A673 (cell line): Measurements from ENCODE around the gene PKN2. TPM values are rescaled to one million over a fixed set of nuclear protein-coding genes. Genes with fewer than 3 reads are reported as not detected.

ENCODE experiments used
- BruUV-seq: library from RNA; stranded (reverse); fragments of 400-500 nt; replicated peaks from 2 replicates; lab custom pipeline; 2021; lab: Mats Ljungman, UMichigan
- CTCF ChIA-PET: fragments of 300-600 bp; sonication (Branson Sonifier 250); formaldehyde crosslinking; loops from one replicate; lab custom pipeline; 2022; ENCODE audit warnings: antibody characterized with exemption; lab: Charles Lee
- POLR2A ChIA-PET: fragments of 300-600 bp; sonication (Branson Sonifier 250); formaldehyde crosslinking; loops from one replicate; lab custom pipeline; 2022; ENCODE audit warnings: antibody characterized with exemption; ENCODE audit not compliant: low non-redundant PET; lab: Charles Lee
- DNase-seq: peaks from one replicate; pipeline ENCODE4 v3.0.0-alpha.2; 2015; ENCODE audit warnings: low spot score
- H3K27ac ChIP-seq: fragments of 200-600 bp; sonication (generic); 2 replicates; pipeline ENCODE4 v1.5.1; 2016; ENCODE audit warnings: mixed run types, low read depth, mild to moderate bottlenecking, mixed read lengths, antibody characterized with exemption, low read length; ENCODE audit not compliant: poor library complexity, severe bottlenecking
- H3K27me3 ChIP-seq: fragments of 200-600 bp; sonication (generic); replicated peaks from 2 replicates; pipeline ENCODE4 v1.6.1; 2017; ENCODE audit warnings: mixed run types, low read depth, mild to moderate bottlenecking, mixed read lengths, antibody characterized with exemption, low read length; ENCODE audit not compliant: insufficient read depth, poor library complexity
- H3K36me3 ChIP-seq: fragments of 200-600 bp; sonication (generic); 2 replicates; pipeline ENCODE4 v1.6.1; 2016; ENCODE audit warnings: mixed run types, mild to moderate bottlenecking, mixed read lengths, antibody characterized with exemption, low read length; ENCODE audit not compliant: insufficient read depth, poor library complexity, severe bottlenecking
- H3K4me1 ChIP-seq: fragments of 200-600 bp; sonication (generic); 2 replicates; pipeline ENCODE4 v1.6.1; 2017; ENCODE audit warnings: mixed run types, mild to moderate bottlenecking, mixed read lengths, antibody characterized with exemption, low read length; ENCODE audit not compliant: insufficient read depth, poor library complexity, severe bottlenecking
- H3K4me3 ChIP-seq: fragments of 200-600 bp; sonication (generic); 2 replicates; pipeline ENCODE4 v1.5.1; 2016; ENCODE audit warnings: low read depth, mixed run types, mild to moderate bottlenecking, mixed read lengths, low read length; ENCODE audit not compliant: poor library complexity, severe bottlenecking
- H3K9me3 ChIP-seq: fragments of 200-600 bp; sonication (generic); 2 replicates; pipeline ENCODE4 v1.6.1; 2016; ENCODE audit warnings: mixed run types, low read depth, mild to moderate bottlenecking, mixed read lengths, antibody characterized with exemption, low read length; ENCODE audit not compliant: poor library complexity, severe bottlenecking
- CTCF ChIP-seq: fragments of 300-800, 200-600 bp; sonication (generic); conservative IDR thresholded peaks from 2 replicates; pipeline ENCODE4 v1.5.1; 2017; ENCODE audit warnings: low read depth, mild to moderate bottlenecking, antibody characterized with exemption, low read length, moderate library complexity, mixed read lengths
- EZH2 ChIP-seq: fragments of 200-600 bp; sonication (generic); IDR thresholded peaks from 2 replicates; pipeline ENCODE4 v1.6.1; 2017; ENCODE audit warnings: borderline replicate concordance, low read depth, mild to moderate bottlenecking, mixed read lengths, antibody characterized with exemption, low read length; ENCODE audit not compliant: poor library complexity, severe bottlenecking
- intact Hi-C: fragments of 100-400 bp; cut with micrococcal nuclease; formaldehyde crosslinking; loops from one replicate; pipeline ENCODE4 v1.10.0; 2022; ENCODE audit not compliant: unreplicated experiment
- total RNA-seq: library from RNA; stranded (reverse); gene quantifications from 2 replicates; pipeline ENCODE4 v1.2.3, GENCODE V29; 2021

PKN2 gene
- total RNA-seq, 1 experiment from 2014 or later, result 55.6 TPM

DNA sequence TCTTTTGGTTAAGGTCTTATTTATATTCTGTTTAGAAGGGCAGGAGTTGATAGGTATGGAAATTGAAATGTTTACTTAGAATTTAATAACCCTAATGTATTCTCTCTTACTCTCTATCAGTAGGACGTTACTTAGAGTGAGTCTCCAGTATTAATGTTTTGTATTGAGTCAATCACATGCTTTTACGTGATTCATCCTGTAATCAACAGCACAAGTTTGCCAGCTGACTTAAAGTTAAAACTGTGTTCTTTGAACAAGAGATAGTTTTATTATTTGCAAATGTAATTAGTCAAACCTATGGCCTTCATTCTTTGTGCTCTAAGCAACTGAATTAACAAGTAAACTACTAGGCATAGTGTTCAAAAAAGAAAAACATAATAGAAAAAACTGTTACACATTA is 57.3 kb downstream of the PKN2 start:
- no TSS peak for BruUV-seq
- Histone ChIP-seq H3K27ac (no peak overlapping the region), H3K4me3 (no peak overlapping the region), H3K27me3 (no peaks in the 10 kb centered on the region), H3K4me1 (no peaks in the 10 kb centered on the region), H3K9me3 (no peaks in the 10 kb centered on the region), H3K36me3 (no peaks in the 10 kb centered on the region)
- TF ChIP-seq EZH2, result no peak
- no peak for TF ChIP-seq CTCF
- intact Hi-C loops, result no loop called here
- ChIA-PET POLR2A (no interaction called here), CTCF (no interaction called here)
- no peak for DNase-seq

DNA sequence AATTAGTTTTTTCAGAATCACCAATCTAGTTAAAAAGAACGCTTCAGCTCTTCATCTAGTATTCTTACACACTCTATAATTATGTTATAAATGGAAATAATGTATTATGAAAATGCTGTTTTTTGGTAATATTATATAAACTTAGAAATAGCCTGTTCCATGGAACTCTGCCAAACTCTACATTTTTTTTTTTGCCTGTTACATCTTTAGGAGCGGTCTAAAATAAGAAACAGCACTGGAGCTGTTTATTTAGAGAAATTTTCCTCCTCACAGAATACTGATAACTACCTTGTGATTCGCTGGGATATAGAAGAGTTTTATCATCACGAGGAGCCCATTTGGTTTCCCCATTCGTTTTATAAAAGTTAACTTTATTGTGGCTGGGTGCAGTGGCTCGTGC is 58.5 kb downstream of the PKN2 start:
- Histone ChIP-seq H3K4me1 (no peaks in the 10 kb centered on the region), H3K36me3 (no peaks in the 10 kb centered on the region), H3K27me3 (no peaks in the 10 kb centered on the region), H3K4me3 (no peak overlapping the region), H3K27ac (no peak overlapping the region), H3K9me3 (no peaks in the 10 kb centered on the region)
- no peak for DNase-seq
- intact Hi-C loops, result no loop called here
- BruUV-seq, result no TSS peak
- POLR2A ChIA-PET, result no interaction called here
- TF ChIP-seq CTCF (no peak), EZH2 (no peak)
- CTCF ChIA-PET, result no interaction called here

DNA sequence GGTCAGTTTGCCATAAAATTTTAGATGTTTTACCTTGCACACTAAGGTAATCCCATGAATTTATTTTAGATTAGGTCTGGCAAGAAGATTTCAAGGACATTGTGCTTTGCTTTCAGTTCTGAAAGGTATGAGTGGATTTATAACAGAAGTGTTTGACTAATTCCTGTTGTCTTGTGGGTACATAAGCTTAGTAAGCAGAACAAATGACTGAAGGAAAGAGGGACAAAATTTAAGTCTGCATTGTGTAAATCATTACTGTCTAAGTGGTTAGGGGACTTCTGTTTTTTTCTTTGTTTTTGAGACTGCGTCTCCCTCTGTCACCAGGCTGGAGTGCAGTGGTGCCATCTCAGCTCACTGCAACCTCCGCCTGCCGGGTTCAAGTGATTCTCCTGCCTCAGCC is 60.1 kb downstream of the PKN2 start:
- Histone ChIP-seq H3K27ac (no peak overlapping the region), H3K4me3 (no peak overlapping the region), H3K4me1 (no peaks in the 10 kb centered on the region), H3K9me3 (no peaks in the 10 kb centered on the region), H3K36me3 (no peaks in the 10 kb centered on the region), H3K27me3 (no peaks in the 10 kb centered on the region)
- DNase-seq, result no peak
- ChIA-PET POLR2A (no interaction called here), CTCF (no interaction called here)
- TF ChIP-seq EZH2 (no peak), CTCF (no peak)
- no TSS peak for BruUV-seq
- intact Hi-C loops, result no loop called here
